Gastrocnemius medialis (tissue), 4 donors: ENCODE results near the gene AGBL1.

Experiments used
- CTCF ChIP-seq, 5 experiments: fragments of 450-650 bp in 3 of 5; fragments of 200-600 bp in 2 of 5; sonication (generic) in 2 of 5; IDR thresholded peaks in 4 of 5; conservative IDR thresholded peaks in 1 of 5; 1 replicate in 4 of 5; 2 replicates in 1 of 5; pipeline ENCODE4 v1.5.1; 2016 to 2019; ENCODE audit warnings: antibody characterized with exemption in 5 of 5, mild to moderate bottlenecking in 3 of 5, moderate library complexity in 3 of 5
- POLR2A ChIP-seq, 2 donors: fragments of 450-650 bp; IDR thresholded peaks; one replicate each; pipeline ENCODE4 v1.6.1; 2017; ENCODE audit warnings: antibody characterized with exemption in 2 of 2, mild to moderate bottlenecking in 2 of 2, moderate library complexity in 2 of 2

- no peak for TF ChIP-seq CTCF (IDR thresholded peaks at IDR 0.05 in 4 of 5, conservative IDR thresholded peaks at IDR 0.05 in 1 of 5)
- TF ChIP-seq POLR2A (IDR thresholded peaks at IDR 0.05), result no peak
Measured at GRCh38 chr15:86203462-86203861, 123.8 kb downstream of the AGBL1 start.
